ENCODE data around the gene INPP4B.

DNA sequence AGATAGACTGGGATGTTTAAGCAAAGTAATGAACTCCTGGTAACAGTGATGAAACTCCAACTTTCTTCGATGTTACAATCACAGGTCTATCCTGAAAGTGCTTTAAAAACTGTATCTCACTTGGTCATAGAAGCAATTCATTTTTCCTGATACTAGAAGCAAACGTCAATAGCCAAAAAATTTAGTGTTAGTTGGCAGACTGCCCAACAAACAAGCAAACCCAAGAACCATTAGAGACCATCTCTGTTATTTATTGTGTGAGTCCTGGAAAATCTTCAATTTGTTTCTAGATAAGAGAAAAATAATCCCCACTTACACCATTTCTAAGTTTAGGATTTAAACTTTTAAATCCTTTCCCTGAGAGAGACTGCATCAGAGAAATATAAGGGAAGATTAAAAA, 553.9 kb downstream of the INPP4B start:
- no peak for TF ChIP-seq CTCF (IDR thresholded peaks at IDR 0.05)
- no peak for TF ChIP-seq EZH2 (IDR thresholded peaks at IDR 0.05; ENCODE audit: borderline replicate concordance, insufficient read depth, low read depth, low read length, poor library complexity, severe bottlenecking)

Measured in B cell (primary cell).